ENCODE measurements around the gene CUEDC1. TPM values are rescaled to one million over a fixed set of nuclear protein-coding genes. Genes with fewer than 3 reads are reported as not detected.

Gene CUEDC1
- total RNA-seq, 1 donor from 2014 or later = not detected

DNA sequence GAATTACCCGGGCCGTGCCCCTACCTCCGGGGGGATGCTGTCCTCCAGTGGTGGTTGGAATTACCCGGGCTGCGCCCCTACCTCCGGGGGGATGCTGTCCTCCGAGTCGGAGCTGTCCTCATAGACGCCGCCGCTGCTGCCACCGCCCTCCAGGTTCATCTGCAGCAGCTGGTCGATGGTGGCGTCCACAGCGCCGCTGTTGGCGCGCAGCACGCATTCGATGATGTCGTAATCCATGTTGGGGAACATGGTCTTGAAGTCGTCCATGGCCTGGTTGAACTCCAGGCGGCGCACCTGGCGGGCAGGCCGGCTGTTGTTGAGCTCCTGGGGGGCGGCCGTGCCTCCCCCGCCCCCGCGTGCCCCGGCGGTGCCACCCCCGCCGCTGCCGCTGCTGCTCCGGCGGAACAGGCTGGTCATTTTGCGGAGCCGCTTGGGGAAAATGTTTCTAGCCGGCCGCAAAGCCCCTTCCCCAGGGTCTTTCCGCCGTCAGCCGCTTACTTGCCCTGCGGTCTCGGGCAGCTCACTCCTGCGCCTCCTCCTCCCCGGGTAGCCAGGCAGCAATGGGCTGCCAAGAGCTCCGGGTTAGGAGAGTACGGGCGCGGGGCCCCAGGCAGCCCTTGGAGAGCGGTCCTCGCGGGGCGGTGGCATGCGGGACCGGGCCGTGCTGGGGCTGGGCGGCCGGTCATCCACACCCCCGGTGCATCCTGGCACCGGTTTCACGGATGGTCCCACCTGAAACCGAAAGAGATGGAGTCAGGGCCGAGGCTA lies 69.9 kb downstream of the CUEDC1 start:
- no peak overlapping the region for H3K27ac Mint-ChIP-seq
- intact Hi-C loops (cut with micrococcal nuclease) = no loop called here
- no peaks in the 10 kb centered on the region for H3K9me3 Mint-ChIP-seq
- H3K4me3 Mint-ChIP-seq = no peak overlapping the region
- H3K4me1 Mint-ChIP-seq (ENCODE audit: low read depth) = peaks cover 4% of the 10 kb centered on the region
- DNase-seq (ENCODE audit: low spot score) = no peak
- no peaks in the 10 kb centered on the region for H3K36me3 Mint-ChIP-seq (ENCODE audit: low read depth)
- H3K27me3 Mint-ChIP-seq (ENCODE audit: insufficient read depth) = peaks cover 9% of the 10 kb centered on the region

DNA sequence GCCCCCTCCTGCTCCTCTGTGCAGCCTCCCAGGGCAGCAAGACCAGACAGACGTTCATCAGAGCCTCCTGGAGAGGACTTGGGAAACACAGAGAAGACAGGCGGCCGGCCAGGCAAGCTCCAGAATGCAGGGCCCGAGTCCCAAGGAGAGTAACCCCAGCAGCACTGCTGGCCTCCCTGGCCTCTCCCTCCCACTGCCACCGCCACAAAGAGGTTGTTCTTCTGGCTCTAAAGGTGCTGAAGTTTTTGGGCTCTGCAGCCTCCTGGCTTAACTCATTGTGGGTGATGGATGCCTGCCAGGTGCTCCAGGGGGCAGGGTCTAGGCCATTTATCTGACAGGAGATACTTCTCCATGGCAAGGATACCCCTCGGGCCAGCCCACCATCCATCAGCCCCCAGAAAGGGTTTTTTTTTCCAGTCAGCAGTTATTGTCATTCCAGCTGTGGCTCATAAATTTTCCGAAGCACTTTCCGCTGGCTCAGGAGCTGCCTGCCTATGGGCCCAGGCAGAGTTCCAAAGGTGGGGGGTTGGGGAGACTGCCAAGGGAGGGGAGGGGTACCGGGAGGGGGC lies 73.3 kb downstream of the CUEDC1 start:
- Mint-ChIP-seq H3K27ac (no peak overlapping the region), H3K4me3 (no peak overlapping the region), H3K36me3 (ENCODE audit: low read depth) (no peaks in the 10 kb centered on the region), H3K4me1 (ENCODE audit: low read depth) (peaks cover 16% of the 10 kb centered on the region), H3K27me3 (ENCODE audit: insufficient read depth) (peaks cover 15% of the 10 kb centered on the region), H3K9me3 (no peaks in the 10 kb centered on the region)
- no peak for DNase-seq (ENCODE audit: low spot score)
- intact Hi-C loops (cut with micrococcal nuclease) = no loop called here

DNA sequence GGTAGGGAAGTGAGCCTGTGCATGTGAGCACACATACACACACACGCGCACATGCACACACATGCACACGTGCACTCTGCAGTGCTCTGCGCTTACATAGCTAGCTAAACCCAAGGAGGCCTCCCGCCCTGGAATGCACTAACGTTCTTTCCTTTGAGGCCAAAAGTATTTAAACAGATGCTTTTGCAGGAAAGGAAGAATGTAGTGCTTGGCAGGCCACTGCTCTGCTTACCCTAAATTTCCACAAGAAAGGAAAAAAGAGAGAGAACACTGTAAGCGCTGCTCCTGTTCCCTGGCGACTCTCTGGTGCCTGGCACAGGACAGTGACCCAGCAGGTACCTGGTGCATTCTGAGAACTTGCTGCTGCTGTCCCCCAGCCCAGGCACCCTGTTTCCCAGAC lies 74.1 kb downstream of the CUEDC1 start:
- intact Hi-C loops (cut with micrococcal nuclease) = no loop called here
- Mint-ChIP-seq H3K27ac (no peak overlapping the region), H3K27me3 (ENCODE audit: insufficient read depth) (peaks cover 19% of the 10 kb centered on the region), H3K4me1 (ENCODE audit: low read depth) (peaks cover 16% of the 10 kb centered on the region), H3K4me3 (no peak overlapping the region), H3K9me3 (no peaks in the 10 kb centered on the region), H3K36me3 (ENCODE audit: low read depth) (no peaks in the 10 kb centered on the region)
- DNase-seq (ENCODE audit: low spot score) = no peak

DNA sequence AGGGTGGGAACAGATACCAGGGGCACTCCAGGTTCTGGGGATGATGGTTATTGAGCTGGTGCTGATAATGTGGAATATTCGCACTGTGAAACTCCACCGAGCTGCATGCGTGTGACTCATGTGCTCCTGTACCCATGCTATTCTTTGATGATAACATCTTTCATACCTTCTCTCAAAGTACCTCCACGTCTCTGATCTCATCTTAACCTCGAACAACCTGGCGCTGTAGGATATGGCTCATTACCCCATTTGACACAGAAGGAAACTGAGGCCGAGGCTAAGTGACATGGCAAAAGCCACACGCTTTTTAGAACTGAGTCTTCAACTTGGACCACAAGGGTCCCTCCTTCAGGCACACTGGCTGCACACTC lies 75.1 kb downstream of the CUEDC1 start:
- Mint-ChIP-seq H3K4me3 (no peak overlapping the region), H3K9me3 (no peaks in the 10 kb centered on the region), H3K27ac (no peak overlapping the region), H3K36me3 (ENCODE audit: low read depth) (no peaks in the 10 kb centered on the region), H3K4me1 (ENCODE audit: low read depth) (peaks cover 16% of the 10 kb centered on the region), H3K27me3 (ENCODE audit: insufficient read depth) (peaks cover 21% of the 10 kb centered on the region)
- intact Hi-C loops (cut with micrococcal nuclease) = no loop called here
- no peak for DNase-seq (ENCODE audit: low spot score)

DNA sequence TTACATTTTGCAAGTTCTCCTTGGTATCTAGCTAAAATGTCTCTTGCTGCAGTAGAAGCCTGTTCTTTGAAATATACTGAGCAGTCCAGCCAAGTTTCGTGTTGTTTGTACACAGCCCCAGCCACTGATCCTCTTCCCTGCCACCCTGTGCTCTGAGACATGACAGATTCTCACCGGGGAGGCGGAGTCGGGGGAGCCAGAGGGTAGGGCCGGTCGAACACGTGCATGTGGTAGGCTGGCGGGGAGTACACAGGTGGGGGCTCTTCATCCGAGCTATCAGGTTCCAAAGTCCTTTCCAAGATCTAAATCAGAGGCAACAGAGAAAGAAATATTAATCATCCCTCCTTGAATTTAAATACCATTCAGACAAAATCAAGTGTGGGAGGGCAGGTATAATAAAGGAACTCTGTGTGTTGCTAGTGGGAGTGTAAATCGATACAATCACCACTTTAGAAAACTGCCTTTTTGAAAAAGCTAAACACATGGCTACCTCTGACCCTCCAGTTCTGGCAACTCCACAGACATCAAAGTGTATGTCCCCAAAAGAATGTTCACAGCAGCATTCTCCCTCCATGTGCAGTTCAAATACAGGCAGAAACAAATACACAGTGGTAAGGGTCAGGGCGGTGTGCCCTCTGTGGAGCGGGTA lies 75.7 kb downstream of the CUEDC1 start:
- DNase-seq (ENCODE audit: low spot score) = no peak
- peaks cover 16% of the 10 kb centered on the region for H3K4me1 Mint-ChIP-seq (ENCODE audit: low read depth)
- no peak overlapping the region for H3K27ac Mint-ChIP-seq
- H3K27me3 Mint-ChIP-seq (ENCODE audit: insufficient read depth) = peaks cover 21% of the 10 kb centered on the region
- no peak overlapping the region for H3K4me3 Mint-ChIP-seq
- no peaks in the 10 kb centered on the region for H3K9me3 Mint-ChIP-seq
- no peaks in the 10 kb centered on the region for H3K36me3 Mint-ChIP-seq (ENCODE audit: low read depth)
- intact Hi-C loops (cut with micrococcal nuclease) = no loop called here

DNA sequence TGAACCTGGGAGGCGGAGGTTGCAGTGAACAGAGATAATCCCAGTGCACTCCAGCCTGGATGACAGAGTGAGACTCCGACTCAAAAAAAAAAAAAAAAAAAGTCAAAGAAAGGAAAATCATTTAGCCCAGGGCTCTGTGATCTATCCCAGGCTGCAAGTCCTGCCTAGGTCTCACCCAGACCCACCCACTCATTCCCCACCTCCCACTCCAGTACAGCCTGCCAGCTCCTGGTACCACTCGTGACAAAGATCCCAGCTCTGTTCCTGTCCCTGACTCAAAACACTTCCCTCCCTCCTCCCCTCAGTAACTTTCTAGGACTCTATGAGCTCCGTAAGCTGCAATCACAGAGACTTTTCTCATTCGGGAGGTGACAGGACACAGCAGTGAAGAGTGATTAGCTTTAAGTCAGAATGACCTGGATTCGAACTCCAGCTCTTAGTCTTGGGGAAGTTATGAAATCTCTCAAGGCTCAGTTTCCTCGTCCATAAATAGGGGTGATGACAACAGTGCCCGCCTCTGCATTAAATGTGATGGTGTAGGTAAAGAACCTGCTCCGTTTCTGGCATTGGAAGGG lies 77.3 kb downstream of the CUEDC1 start:
- intact Hi-C loops (cut with micrococcal nuclease) = no loop called here
- Mint-ChIP-seq H3K27me3 (ENCODE audit: insufficient read depth) (peaks cover 21% of the 10 kb centered on the region), H3K27ac (no peak overlapping the region), H3K9me3 (no peaks in the 10 kb centered on the region), H3K4me1 (ENCODE audit: low read depth) (peaks cover 16% of the 10 kb centered on the region), H3K4me3 (no peak overlapping the region), H3K36me3 (ENCODE audit: low read depth) (no peaks in the 10 kb centered on the region)
- DNase-seq (ENCODE audit: low spot score) = no peak

DNA sequence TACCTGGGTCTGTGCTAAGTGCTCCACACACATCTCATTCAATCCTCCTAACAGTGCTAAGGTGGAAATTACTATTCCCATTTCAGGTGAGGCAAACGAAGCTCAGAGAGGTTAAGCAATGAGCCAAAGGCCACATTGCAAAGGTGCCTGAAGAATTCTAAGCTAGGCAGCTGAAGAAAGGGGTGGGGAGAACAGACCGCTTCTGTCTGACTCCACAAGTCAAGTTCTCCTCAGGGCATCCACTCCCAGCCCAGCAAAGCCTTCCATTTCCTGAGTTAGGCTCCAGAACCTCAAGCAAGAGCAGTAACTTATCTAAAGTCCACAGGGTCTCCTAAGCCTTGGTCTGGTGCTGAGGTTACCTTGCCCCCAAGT lies 78.4 kb downstream of the CUEDC1 start:
- no peak overlapping the region for H3K27ac Mint-ChIP-seq
- H3K9me3 Mint-ChIP-seq = no peaks in the 10 kb centered on the region
- peaks cover 16% of the 10 kb centered on the region for H3K4me1 Mint-ChIP-seq (ENCODE audit: low read depth)
- H3K4me3 Mint-ChIP-seq = no peak overlapping the region
- H3K36me3 Mint-ChIP-seq (ENCODE audit: low read depth) = no peaks in the 10 kb centered on the region
- no peak for DNase-seq (ENCODE audit: low spot score)
- intact Hi-C loops (cut with micrococcal nuclease) = no loop called here
- peaks cover 21% of the 10 kb centered on the region for H3K27me3 Mint-ChIP-seq (ENCODE audit: insufficient read depth)

DNA sequence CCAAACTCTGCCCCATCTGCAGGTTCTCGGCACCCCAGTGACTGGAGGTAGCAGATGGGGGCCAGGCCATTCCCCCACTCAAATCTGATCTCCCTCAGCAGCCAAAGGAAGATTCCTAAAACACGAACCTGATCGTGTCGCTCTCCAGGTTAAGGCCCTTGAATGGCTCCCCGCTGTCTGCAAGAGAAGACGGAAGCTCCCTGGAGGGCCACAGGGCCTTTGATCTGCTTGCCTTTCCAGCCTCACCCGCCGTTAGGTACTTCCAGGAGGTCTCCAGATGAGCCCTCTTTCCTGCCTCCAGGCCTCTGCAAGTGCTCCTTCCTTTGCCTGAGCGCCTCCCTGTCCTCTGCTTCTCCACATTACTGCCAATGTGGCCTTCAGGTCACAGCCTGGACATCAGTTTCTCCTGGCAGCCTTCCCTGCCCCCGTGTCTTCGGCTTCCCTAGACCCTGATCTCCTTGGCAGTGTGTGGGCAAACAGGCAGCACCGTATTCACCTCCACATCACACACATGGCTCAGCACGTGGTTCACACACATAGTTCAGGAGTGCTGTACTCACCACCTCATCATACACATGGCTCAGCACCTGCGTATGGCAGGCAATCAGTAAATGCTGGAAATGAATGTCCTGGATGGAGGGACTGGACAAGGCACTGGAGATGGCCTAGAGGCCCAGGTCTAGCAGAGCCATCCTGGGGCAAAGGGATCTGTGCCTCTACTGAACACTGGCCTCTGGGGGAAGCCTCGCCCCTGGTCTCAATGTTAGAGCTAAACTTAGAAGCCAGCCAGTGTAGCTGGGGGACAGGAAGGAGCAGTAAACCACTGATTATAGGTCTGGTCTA lies 79.0 kb downstream of the CUEDC1 start:
- DNase-seq (ENCODE audit: low spot score) = no peak
- Mint-ChIP-seq H3K27ac (no peak overlapping the region), H3K4me3 (no peak overlapping the region), H3K9me3 (no peaks in the 10 kb centered on the region), H3K4me1 (ENCODE audit: low read depth) (peaks cover 16% of the 10 kb centered on the region), H3K27me3 (ENCODE audit: insufficient read depth) (peaks cover 24% of the 10 kb centered on the region), H3K36me3 (ENCODE audit: low read depth) (no peaks in the 10 kb centered on the region)
- intact Hi-C loops (cut with micrococcal nuclease) = no loop called here

DNA sequence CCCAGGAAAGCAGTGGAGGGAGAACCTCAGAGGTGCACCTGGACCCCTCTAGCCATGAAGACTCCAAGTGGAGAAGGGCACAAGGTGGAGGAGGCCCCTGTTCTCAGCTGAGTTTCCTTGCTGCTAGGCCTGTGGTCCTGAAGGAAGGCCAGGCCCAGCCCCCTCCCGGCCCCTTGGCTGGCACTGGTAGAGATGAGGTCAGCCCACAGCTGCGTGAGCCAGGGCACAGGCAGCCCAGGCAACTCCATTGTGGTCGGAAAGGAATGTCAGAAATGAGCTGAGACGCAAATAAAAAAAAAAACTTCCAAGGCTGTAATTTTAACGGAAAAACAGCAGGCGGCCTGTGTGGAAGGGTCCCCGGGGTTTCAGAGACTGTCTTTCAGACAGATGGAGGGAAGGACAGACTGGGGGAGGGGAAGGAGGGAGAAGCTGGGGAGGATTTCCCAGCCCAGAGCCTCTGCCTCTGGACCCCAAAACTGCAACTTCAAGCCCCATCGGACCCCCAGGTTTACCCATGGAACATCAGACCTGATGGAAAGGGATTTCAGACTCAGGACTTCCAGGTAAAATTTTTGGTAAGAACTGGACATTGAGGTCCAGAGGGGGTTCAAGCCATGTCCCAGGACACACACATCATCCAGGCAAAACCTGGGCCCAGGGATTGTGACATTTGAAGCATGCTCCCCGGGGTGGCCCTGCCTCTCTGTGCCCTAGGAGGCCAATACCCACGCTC lies 79.8 kb downstream of the CUEDC1 start:
- no peaks in the 10 kb centered on the region for H3K36me3 Mint-ChIP-seq (ENCODE audit: low read depth)
- no peak for DNase-seq (ENCODE audit: low spot score)
- H3K27me3 Mint-ChIP-seq (ENCODE audit: insufficient read depth) = peaks cover 24% of the 10 kb centered on the region
- intact Hi-C loops (cut with micrococcal nuclease) = no loop called here
- H3K4me3 Mint-ChIP-seq = no peak overlapping the region
- no peak overlapping the region for H3K27ac Mint-ChIP-seq
- peaks cover 14% of the 10 kb centered on the region for H3K4me1 Mint-ChIP-seq (ENCODE audit: low read depth)
- H3K9me3 Mint-ChIP-seq = no peaks in the 10 kb centered on the region

DNA sequence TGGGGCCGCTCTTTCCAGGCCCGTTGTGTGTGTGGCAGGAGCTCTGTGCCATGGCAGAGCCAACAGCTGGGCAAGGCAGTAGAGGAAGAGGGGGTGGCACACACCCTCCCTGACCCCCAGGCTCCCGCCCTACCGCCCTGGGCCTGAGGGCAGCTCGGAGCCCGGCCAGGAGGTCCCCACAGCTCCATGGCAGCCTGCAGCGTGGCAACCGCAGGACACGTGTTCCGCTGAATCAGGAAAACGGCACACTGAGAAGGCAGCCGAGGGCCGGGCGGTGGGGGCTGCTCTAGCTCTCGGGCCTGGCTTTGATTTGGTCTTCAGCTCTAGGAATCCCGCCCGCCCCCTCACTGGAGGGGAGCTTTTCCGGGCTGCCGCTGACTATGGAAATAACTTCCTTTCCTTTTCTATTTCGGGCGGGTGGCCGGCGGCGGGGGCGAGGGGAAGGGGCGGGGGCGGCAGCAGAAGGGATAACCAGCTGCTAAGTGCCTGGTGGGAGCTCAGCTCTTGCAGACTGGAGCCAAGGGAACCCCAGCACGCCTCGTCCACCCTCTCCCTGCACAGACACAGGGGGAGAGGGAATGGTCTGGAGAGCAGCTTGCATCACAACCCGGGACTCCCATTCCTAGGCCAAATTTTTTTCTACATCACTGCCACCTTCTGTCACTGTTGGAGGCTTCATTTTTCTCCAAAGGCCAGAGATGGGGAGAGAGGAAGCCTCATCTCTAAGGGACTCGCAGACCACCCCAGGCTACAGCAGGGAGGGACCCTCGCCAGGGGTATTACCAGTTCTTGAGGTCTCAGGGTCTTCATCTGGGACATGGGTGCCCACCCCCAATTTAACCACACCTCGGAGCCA lies 80.5 kb downstream of the CUEDC1 start:
- H3K27me3 Mint-ChIP-seq (ENCODE audit: insufficient read depth) = peaks cover 24% of the 10 kb centered on the region
- no peaks in the 10 kb centered on the region for H3K36me3 Mint-ChIP-seq (ENCODE audit: low read depth)
- H3K27ac Mint-ChIP-seq = no peak overlapping the region
- no peak overlapping the region for H3K4me3 Mint-ChIP-seq
- intact Hi-C loops (cut with micrococcal nuclease) = no loop called here
- no peak for DNase-seq (ENCODE audit: low spot score)
- H3K9me3 Mint-ChIP-seq = no peaks in the 10 kb centered on the region
- H3K4me1 Mint-ChIP-seq (ENCODE audit: low read depth) = peaks cover 6% of the 10 kb centered on the region

DNA sequence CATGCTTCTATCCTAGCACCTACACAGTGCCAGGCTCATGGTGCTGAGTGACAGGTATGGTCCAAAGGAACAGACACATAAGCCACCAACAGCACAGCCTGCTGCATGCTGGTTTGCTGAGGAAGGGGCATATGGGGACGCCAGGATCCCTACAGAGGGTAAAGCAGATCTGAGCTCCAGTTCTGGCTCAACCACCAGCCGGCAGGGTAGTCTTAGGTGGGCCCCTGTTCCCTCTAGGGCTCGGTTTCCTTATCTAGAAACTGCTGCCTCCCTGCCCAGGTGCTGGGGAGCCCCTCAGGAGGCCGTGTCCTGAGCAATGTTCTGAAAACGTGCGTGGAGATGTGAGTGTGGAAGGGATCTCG lies 81.2 kb downstream of the CUEDC1 start:
- H3K4me3 Mint-ChIP-seq = no peak overlapping the region
- no peaks in the 10 kb centered on the region for H3K9me3 Mint-ChIP-seq
- H3K27ac Mint-ChIP-seq = no peak overlapping the region
- H3K36me3 Mint-ChIP-seq (ENCODE audit: low read depth) = no peaks in the 10 kb centered on the region
- no peak for DNase-seq (ENCODE audit: low spot score)
- H3K27me3 Mint-ChIP-seq (ENCODE audit: insufficient read depth) = peaks cover 19% of the 10 kb centered on the region
- intact Hi-C loops (cut with micrococcal nuclease) = no loop called here
- no peaks in the 10 kb centered on the region for H3K4me1 Mint-ChIP-seq (ENCODE audit: low read depth)
